HepG2 (cell line): ENCODE measurements around the gene ADAMTS4. TPM values are rescaled to one million over a fixed set of nuclear protein-coding genes. Genes with fewer than 3 reads are reported as not detected.
A peak's percentile ranks its signal among the peaks of the same experiment; 100 is the strongest.

Experiments
- AKAP8 ChIP-seq: sonication (generic); formaldehyde crosslinking; IDR thresholded peaks from 2 replicates; pipeline ENCODE4 v1.5.1; 2020; ENCODE audit warnings: mild to moderate bottlenecking, missing genetic modification reagents
- ASH2L ChIP-seq: fragments of 300-600, 200-600 bp; sonication (generic); IDR thresholded peaks from 2 replicates; pipeline ENCODE4 v1.7.0; 2017; ENCODE audit warnings: low read depth, mild to moderate bottlenecking, moderate library complexity, mixed read lengths, low read length; ENCODE audit not compliant: insufficient read length
- CAMTA2 ChIP-seq: sonication (generic); formaldehyde crosslinking; IDR thresholded peaks from 2 replicates; pipeline ENCODE4 v1.4.0; 2020; ENCODE audit warnings: mild to moderate bottlenecking, missing genetic modification reagents, borderline replicate concordance
- CCDC6 ChIP-seq: sonication (generic); formaldehyde crosslinking; IDR thresholded peaks from 2 replicates; pipeline ENCODE4 v1.8.1; 2022; ENCODE audit warnings: mild to moderate bottlenecking, missing genetic modification reagents, moderate library complexity
- HNF4A ChIP-seq: sonication (generic); formaldehyde crosslinking; IDR thresholded peaks from 2 replicates; pipeline ENCODE4 v1.4.0; 2020; ENCODE audit warnings: missing genetic modification reagents
- KDM5B ChIP-seq: sonication (generic); formaldehyde crosslinking; IDR thresholded peaks from 2 replicates; pipeline ENCODE4 v1.4.0; 2020; ENCODE audit warnings: missing genetic modification reagents, mild to moderate bottlenecking, borderline replicate concordance
- MIER2 ChIP-seq: IDR thresholded peaks from 2 replicates; pipeline ENCODE4 v1.6.1; 2016; ENCODE audit warnings: missing biosample characterization, missing genetic modification reagents
- MXI1 ChIP-seq: IDR thresholded peaks from 3 replicates; pipeline ENCODE4 v1.6.1; 2012; ENCODE audit warnings: low read depth, low read length, inconsistent platforms, borderline replicate concordance
- POGZ ChIP-seq: sonication (generic); formaldehyde crosslinking; IDR thresholded peaks from 2 replicates; pipeline ENCODE4 v1.4.0; 2020; ENCODE audit warnings: mild to moderate bottlenecking, missing genetic modification reagents
- RFXAP ChIP-seq: sonication (generic); formaldehyde crosslinking; IDR thresholded peaks from 2 replicates; pipeline ENCODE4 v1.4.0; 2020; ENCODE audit warnings: missing genetic modification reagents, borderline replicate concordance
- SIN3A ChIP-seq: IDR thresholded peaks from 2 replicates; pipeline ENCODE4 v1.6.1; 2011; ENCODE audit warnings: low read depth, mild to moderate bottlenecking, control low read depth, low read length, borderline replicate concordance
- SNAI1 ChIP-seq: sonication (generic); formaldehyde crosslinking; IDR thresholded peaks from 2 replicates; pipeline ENCODE4 v1.5.0; 2020; ENCODE audit warnings: mild to moderate bottlenecking, missing genetic modification reagents, borderline replicate concordance
- TGIF2 ChIP-seq: IDR thresholded peaks from 2 replicates; pipeline ENCODE4 v1.6.1; 2016; ENCODE audit warnings: control low read depth, missing compliant biosample characterization
- ZNF136 ChIP-seq: sonication (generic); formaldehyde crosslinking; IDR thresholded peaks from 2 replicates; pipeline ENCODE4 v1.8.1; 2022; ENCODE audit warnings: low read depth, mild to moderate bottlenecking, moderate library complexity, missing genetic modification reagents
- ZNF274 ChIP-seq: sonication (generic); formaldehyde crosslinking; IDR thresholded peaks from 2 replicates; pipeline ENCODE4 v1.5.1; 2020; ENCODE audit warnings: mild to moderate bottlenecking, missing genetic modification reagents
- ZNF343 ChIP-seq: sonication (generic); formaldehyde crosslinking; IDR thresholded peaks from 2 replicates; pipeline ENCODE4 v1.4.0; 2020; ENCODE audit warnings: mild to moderate bottlenecking, missing genetic modification reagents
- polyA plus RNA-seq, 8 experiments: library from polyadenylated mRNA; depleted of rRNA in 3 of 8; stranded (reverse) in 7 of 8; unstranded in 1 of 8; fragments of >200 nt; fragmentation: Illumina TruSeq in 4 of 8; extraction: Trizol in 4 of 8; gene quantifications; 2 replicates each; pipeline versions ENCODE4 v1.2.1 to v1.2.3, GENCODE V29; 2011 to 2016; ENCODE audit warnings: low read depth in 4 of 8, missing spikeins in 1 of 8, mixed read lengths in 1 of 8; ENCODE audit not compliant: insufficient read depth in 1 of 8
- total RNA-seq, 5 experiments: library from RNA; depleted of rRNA; stranded (reverse); fragments of >200 nt; fragmentation: Illumina TruSeq; extraction: Trizol; gene quantifications; 2 replicates each; pipeline ENCODE4 v1.2.3, GENCODE V29; 2016; ENCODE audit warnings: low read depth in 1 of 5
- TF ChIP-seq, protein P1 (sequence below): sonication (generic); formaldehyde crosslinking; IDR thresholded peaks from 2 replicates; pipeline ENCODE4 v1.4.0; 2020; ENCODE audit warnings: mild to moderate bottlenecking, missing genetic modification reagents
- TF ChIP-seq, protein P2 (sequence below): sonication (generic); formaldehyde crosslinking; IDR thresholded peaks from 2 replicates; pipeline ENCODE4 v1.4.0; 2020; ENCODE audit warnings: missing genetic modification reagents, borderline replicate concordance
- TF ChIP-seq, protein P3 (sequence below): sonication (generic); formaldehyde crosslinking; IDR thresholded peaks from 2 replicates; pipeline ENCODE4 v1.8.0; 2022; ENCODE audit warnings: mild to moderate bottlenecking, missing genetic modification reagents, borderline replicate concordance
- TF ChIP-seq, protein P4 (sequence below): sonication (generic); formaldehyde crosslinking; conservative IDR thresholded peaks from 2 replicates; pipeline ENCODE4 v1.8.0; 2022; ENCODE audit warnings: mild to moderate bottlenecking, moderate library complexity, missing genetic modification reagents
- TF ChIP-seq, protein P5 (sequence below): sonication (generic); formaldehyde crosslinking; IDR thresholded peaks from 2 replicates; pipeline ENCODE4 v1.4.0; 2020; ENCODE audit warnings: missing genetic modification reagents

ADAMTS4 gene
- total and polyA plus RNA-seq, 2 of the 13 experiments (the other 11 are each of a cell fraction or from before 2014, with no cell fraction given): 0.51 to 1.7 TPM

DNA sequence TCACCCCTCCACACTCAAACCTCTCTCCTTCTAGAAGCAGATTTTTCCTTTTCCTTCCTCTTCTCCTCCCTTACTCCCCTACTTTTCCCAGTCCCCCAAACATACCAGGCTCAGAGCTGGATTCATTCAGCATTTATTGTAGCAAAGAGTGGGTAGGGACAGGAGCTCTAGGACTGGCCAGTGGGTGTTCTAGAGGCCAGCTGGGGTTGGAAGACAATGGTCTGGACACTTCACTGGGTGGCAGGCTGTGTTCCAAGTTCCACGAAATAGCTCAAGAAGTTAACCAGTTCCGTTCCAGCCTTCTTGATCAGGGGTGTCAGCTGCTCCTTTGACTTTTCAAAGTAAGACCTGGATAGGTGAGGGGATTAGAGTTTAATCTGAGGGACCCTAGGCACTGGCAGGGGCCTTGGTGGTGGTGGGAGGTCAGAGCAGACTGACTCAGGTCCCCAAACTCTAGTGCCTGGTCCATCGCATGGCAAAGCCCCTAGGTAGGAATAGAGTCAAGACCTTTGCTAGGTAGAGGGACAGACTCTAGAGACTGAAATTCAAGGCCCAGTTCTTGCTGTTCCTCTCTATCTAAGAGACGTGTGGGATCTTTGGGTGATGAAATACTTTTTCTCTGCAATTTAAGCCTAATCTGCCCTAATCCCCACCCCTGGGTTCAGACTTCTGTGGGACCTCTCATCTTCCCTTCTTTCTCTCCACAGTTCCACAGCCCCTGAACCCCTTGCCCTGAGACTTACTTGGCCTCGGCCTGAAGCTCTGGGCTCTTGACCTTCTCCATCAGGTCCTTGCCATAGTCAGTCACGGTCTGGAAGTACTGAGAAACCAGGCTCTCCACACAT, 23.5 kb upstream of the ADAMTS4 start (continued):
- TF ChIP-seq, protein P1, sequence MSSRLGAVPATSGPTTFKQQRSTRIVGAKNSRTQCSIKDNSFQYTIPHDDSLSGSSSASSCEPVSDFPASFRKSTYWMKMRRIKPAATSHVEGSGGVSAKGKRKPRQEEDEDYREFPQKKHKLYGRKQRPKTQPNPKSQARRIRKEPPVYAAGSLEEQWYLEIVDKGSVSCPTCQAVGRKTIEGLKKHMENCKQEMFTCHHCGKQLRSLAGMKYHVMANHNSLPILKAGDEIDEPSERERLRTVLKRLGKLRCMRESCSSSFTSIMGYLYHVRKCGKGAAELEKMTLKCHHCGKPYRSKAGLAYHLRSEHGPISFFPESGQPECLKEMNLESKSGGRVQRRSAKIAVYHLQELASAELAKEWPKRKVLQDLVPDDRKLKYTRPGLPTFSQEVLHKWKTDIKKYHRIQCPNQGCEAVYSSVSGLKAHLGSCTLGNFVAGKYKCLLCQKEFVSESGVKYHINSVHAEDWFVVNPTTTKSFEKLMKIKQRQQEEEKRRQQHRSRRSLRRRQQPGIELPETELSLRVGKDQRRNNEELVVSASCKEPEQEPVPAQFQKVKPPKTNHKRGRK (CRISPR knock-in tag): no peak
- no peak for TF ChIP-seq POGZ (CRISPR knock-in tag)
- peak; percentile 5; the same call in 1 of the 2 replicates for TF ChIP-seq KDM5B
- no peak for TF ChIP-seq ZNF343 (CRISPR knock-in tag)
- TF ChIP-seq SNAI1 (CRISPR knock-in tag): peak; percentile 59; the same call in 1 of the 2 replicates
- TF ChIP-seq ZNF136 (CRISPR knock-in tag): no peak
- TF ChIP-seq RFXAP (CRISPR knock-in tag): no peak
- peak; percentile 61; the same call in 1 of the 2 replicates for TF ChIP-seq CAMTA2 (CRISPR knock-in tag)
- TF ChIP-seq, protein P2, sequence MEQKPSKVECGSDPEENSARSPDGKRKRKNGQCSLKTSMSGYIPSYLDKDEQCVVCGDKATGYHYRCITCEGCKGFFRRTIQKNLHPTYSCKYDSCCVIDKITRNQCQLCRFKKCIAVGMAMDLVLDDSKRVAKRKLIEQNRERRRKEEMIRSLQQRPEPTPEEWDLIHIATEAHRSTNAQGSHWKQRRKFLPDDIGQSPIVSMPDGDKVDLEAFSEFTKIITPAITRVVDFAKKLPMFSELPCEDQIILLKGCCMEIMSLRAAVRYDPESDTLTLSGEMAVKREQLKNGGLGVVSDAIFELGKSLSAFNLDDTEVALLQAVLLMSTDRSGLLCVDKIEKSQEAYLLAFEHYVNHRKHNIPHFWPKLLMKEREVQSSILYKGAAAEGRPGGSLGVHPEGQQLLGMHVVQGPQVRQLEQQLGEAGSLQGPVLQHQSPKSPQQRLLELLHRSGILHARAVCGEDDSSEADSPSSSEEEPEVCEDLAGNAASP (CRISPR knock-in tag): no peak
- TF ChIP-seq, protein P3, sequence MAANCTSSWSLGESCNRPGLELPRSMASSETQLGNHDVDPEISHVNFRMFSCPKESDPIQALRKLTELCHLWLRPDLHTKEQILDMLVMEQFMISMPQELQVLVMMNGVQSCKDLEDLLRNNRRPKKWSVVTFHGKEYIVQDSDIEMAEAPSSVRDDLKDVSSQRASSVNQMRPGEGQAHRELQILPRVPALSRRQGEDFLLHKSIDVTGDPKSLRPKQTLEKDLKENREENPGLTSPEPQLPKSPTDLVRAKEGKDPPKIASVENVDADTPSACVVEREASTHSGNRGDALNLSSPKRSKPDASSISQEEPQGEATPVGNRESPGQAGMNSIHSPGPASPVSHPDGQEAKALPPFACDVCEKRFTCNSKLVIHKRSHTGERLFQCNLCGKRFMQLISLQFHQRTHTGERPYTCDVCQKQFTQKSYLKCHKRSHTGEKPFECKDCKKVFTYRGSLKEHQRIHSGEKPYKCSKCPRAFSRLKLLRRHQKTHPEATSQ (CRISPR knock-in tag): no peak
- TF ChIP-seq SIN3A: 0 out of 2 replicates have a peak, but pooled peaks have one; percentile 16
- TF ChIP-seq AKAP8 (CRISPR knock-in tag): peak; percentile 73; the same call in 1 of the 2 replicates
- no peak for TF ChIP-seq HNF4A (CRISPR knock-in tag)
- TF ChIP-seq, protein P4, sequence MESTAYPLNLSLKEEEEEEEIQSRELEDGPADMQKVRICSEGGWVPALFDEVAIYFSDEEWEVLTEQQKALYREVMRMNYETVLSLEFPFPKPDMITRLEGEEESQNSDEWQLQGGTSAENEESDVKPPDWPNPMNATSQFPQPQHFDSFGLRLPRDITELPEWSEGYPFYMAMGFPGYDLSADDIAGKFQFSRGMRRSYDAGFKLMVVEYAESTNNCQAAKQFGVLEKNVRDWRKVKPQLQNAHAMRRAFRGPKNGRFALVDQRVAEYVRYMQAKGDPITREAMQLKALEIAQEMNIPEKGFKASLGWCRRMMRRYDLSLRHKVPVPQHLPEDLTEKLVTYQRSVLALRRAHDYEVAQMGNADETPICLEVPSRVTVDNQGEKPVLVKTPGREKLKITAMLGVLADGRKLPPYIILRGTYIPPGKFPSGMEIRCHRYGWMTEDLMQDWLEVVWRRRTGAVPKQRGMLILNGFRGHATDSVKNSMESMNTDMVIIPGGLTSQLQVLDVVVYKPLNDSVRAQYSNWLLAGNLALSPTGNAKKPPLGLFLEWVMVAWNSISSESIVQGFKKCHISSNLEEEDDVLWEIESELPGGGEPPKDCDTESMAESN (CRISPR knock-in tag): no peak
- no peak; the same call in 1 of the 2 replicates for TF ChIP-seq ZNF274
- TF ChIP-seq ASH2L: no peak
- TF ChIP-seq TGIF2 (CRISPR knock-in tag): no peak; the same call in 1 of the 2 replicates
- TF ChIP-seq, protein P5, sequence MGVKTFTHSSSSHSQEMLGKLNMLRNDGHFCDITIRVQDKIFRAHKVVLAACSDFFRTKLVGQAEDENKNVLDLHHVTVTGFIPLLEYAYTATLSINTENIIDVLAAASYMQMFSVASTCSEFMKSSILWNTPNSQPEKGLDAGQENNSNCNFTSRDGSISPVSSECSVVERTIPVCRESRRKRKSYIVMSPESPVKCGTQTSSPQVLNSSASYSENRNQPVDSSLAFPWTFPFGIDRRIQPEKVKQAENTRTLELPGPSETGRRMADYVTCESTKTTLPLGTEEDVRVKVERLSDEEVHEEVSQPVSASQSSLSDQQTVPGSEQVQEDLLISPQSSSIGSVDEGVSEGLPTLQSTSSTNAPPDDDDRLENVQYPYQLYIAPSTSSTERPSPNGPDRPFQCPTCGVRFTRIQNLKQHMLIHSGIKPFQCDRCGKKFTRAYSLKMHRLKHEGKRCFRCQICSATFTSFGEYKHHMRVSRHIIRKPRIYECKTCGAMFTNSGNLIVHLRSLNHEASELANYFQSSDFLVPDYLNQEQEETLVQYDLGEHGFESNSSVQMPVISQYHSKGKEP (CRISPR knock-in tag): no peak
- TF ChIP-seq MIER2 (CRISPR knock-in tag): no peak
- peak; percentile 20; the same call in 1 of the 2 replicates for TF ChIP-seq CCDC6
- no peak for TF ChIP-seq MXI1
